Lower leg skin (tissue), 4 donors: Measurements from ENCODE around the gene A2M. TPM values are rescaled to one million over a fixed set of nuclear protein-coding genes. Genes with fewer than 3 reads are reported as not detected.

Experiments
- DNase-seq, 2 donors: peaks; one replicate each; pipeline ENCODE4 v3.0.0-alpha.2; 2019; ENCODE audit warnings: low spot score in 2 of 2
- H3K4me3 ChIP-seq: fragments of 200-600 bp; sonication (generic); 2 replicates; pipeline ENCODE4 v1.5.1; 2017; ENCODE audit warnings: mild to moderate bottlenecking, low read depth; ENCODE audit not compliant: poor library complexity, severe bottlenecking
- CTCF ChIP-seq, 3 donors: fragments of 450-650 bp; IDR thresholded peaks; one replicate each; pipeline ENCODE4 v1.5.1; 2016; ENCODE audit warnings: antibody characterized with exemption in 3 of 3, mild to moderate bottlenecking in 3 of 3, moderate library complexity in 2 of 3
- POLR2A ChIP-seq, 2 donors: fragments of 450-650 bp; IDR thresholded peaks; one replicate each; pipeline ENCODE4 v1.6.1; 2016 to 2017; ENCODE audit warnings: antibody characterized with exemption in 2 of 2, mild to moderate bottlenecking in 1 of 2, moderate library complexity in 1 of 2
- WGBS, 2 donors: methylation state at CpG; one replicate each; pipeline ENCODE4 v1.1.5; 2018; 5-methylcytosine and 5-hydroxymethylcytosine counted together
- intact Hi-C: fragments of 100-400 bp; cut with DNase I; formaldehyde crosslinking; loops from one replicate; pipeline ENCODE4 v1.15.0; 2023; ENCODE audit warnings: low total_unique reads
- total RNA-seq, 4 donors: library from RNA; depleted of rRNA; stranded (reverse); fragments of >200 nt; gene quantifications; one replicate each; pipeline ENCODE4 v1.1.0, GENCODE V29; 2016

Gene A2M
- total RNA-seq, 4 donors from 2014 or later, result 32.9 to 123 (median 49.6) TPM

DNA sequence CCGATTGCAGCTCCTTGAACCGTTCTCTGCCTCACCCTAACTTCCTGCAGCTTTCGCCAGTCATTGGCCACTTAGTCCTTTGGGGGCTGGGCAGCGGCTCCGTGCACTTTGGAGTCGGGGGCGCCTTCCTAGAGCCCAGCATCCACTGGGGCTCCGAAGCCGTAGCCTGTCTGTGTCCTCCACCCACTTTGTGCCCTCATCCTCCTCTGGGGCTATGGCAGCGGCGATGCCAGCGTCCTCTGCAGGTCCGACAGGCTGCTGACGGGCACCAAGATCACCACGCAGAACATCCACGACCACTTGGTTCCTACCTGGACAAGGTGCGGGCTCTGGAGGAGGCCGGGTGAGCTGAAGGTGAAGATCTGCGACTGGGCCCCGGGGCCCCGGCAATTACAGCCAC is 11.8 kb upstream of the A2M start:
- TF ChIP-seq CTCF (IDR thresholded peaks at IDR 0.05) (no peak), POLR2A (IDR thresholded peaks at IDR 0.05) (no peak)
- DNase-seq, result no peak
- intact Hi-C loops, result no loop called here
- 95 to 97% methylated on average over 18 to 21 of the region's 21 CpGs for WGBS, 2 donors
- H3K4me3 ChIP-seq, result no peak overlapping the region

DNA sequence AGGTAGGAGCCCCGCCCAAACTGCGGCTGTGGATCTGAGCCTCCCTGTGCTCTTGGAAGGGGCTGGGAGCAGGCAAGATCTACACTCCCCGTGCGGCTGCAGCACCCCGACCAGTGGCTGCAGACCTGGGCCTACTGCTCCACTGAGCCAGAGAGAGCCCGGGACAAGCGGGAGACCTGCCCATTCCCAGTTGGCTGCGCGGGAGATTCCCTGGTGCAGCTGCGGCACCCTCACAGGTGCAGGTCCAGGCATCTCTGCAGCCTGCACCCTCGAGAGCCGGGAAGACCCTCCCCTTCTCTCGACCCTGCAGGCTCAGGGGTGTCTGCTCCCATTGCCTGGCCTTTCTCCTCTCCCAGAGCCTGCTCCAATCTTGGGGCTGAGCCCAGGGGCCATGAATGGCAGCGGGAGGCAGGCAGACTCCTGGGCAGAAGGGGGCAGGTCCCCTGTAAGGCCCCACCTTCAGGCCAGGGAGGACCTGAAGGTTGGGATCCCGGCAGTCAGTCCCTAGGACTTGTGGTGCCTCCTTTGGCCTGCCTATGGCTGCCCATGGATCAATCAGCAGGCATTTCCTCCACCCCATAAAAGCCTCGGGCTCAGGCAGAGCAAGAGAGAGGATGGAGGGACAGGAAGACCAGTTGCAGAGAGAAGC is 8.8 kb upstream of the A2M start:
- TF ChIP-seq CTCF (IDR thresholded peaks at IDR 0.05) (no peak), POLR2A (IDR thresholded peaks at IDR 0.05) (no peak)
- DNase-seq, result no peak
- 90 to 93% methylated on average over 8 of the region's 16 CpGs for WGBS, 2 donors
- H3K4me3 ChIP-seq, result no peak overlapping the region
- intact Hi-C loops, result no loop called here

- DNase-seq, result no peak
- no peak overlapping the region for H3K4me3 ChIP-seq
- intact Hi-C loops, result no loop called here
- TF ChIP-seq CTCF (IDR thresholded peaks at IDR 0.05), result no peak
- no peak for TF ChIP-seq POLR2A (IDR thresholded peaks at IDR 0.05)
- WGBS, 2 donors, result 69 to 72% methylated on average over 14 of the region's 14 CpGs
Observed at GRCh38 chr12:9123781-9124382, 8.2 kb upstream of the A2M start.

DNA sequence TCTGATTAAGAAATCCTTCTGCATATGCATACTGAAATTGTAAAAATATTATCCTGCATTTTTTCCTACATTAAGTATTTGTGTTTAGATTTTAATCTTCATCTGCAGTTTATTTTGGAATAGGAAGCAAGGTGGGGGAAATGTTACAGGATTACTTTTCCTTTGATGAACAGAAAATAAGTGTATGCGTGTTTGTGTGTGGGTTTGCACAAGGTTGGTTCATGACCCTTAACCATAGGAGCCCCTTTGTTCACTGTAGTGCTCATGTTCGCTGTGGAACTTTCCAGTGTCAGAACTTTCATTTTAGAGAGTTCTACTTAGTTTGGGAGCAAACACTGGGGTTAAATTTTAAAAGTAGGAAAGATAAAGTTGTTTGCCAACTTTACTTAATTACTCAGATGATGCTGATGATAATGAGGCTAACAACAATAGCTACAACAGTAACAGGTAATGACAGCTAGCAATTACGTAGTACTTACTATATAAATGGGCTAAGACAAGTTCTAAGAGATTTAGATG is 6.4 kb upstream of the A2M start:
- TF ChIP-seq POLR2A (IDR thresholded peaks at IDR 0.05) (no peak), CTCF (IDR thresholded peaks at IDR 0.05) (no peak)
- H3K4me3 ChIP-seq, result no peak overlapping the region
- no peak for DNase-seq
- 63 to 69% methylated on average over 3 of the region's 3 CpGs for WGBS, 2 donors
- intact Hi-C loops, result no loop called here

- intact Hi-C loops, result no loop called here
- no peak for TF ChIP-seq CTCF (IDR thresholded peaks at IDR 0.05)
- no peak for TF ChIP-seq POLR2A (IDR thresholded peaks at IDR 0.05)
- H3K4me3 ChIP-seq, result no peak overlapping the region
- no peak for DNase-seq
- 86 to 94% methylated on average over 10 of the region's 10 CpGs for WGBS, 2 donors
Observed at GRCh38 chr12:9120487-9121184, 4.9 kb upstream of the A2M start.
